ENCODE results near the gene TBC1D14.

Gene TBC1D14

GRCh38 chr4:7006411-7006810 is 96.8 kb downstream of the TBC1D14 start:
- TF ChIP-seq OSR1 (CRISPR knock-in tag; IDR thresholded peaks at IDR 0.05) (no peak), ISL1 (CRISPR knock-in tag; IDR thresholded peaks at IDR 0.05) (no peak), ESRRG (CRISPR knock-in tag; IDR thresholded peaks at IDR 0.05) (no peak), TSHZ2 (CRISPR knock-in tag; IDR thresholded peaks at IDR 0.05) (no peak), BACH2 (CRISPR knock-in tag; IDR thresholded peaks at IDR 0.05; ENCODE audit: borderline replicate concordance) (no peak), ZC3H10 (CRISPR knock-in tag; IDR thresholded peaks at IDR 0.05) (no peak), CSDC2 (CRISPR knock-in tag; IDR thresholded peaks at IDR 0.05) (no peak), TCF4 (CRISPR knock-in tag; IDR thresholded peaks at IDR 0.05; ENCODE audit: borderline replicate concordance) (no peak), PATZ1 (CRISPR knock-in tag; IDR thresholded peaks at IDR 0.05; ENCODE audit: borderline replicate concordance) (no peak), CREB5 (CRISPR knock-in tag; IDR thresholded peaks at IDR 0.05; ENCODE audit: low read depth) (no peak), CSRNP3 (CRISPR knock-in tag; IDR thresholded peaks at IDR 0.05) (no peak), ZFP30 (CRISPR knock-in tag; IDR thresholded peaks at IDR 0.05) (no peak), ZNF565 (CRISPR knock-in tag; conservative IDR thresholded peaks at IDR 0.05; ENCODE audit: low read depth) (no peak), SNAI2 (CRISPR knock-in tag; IDR thresholded peaks at IDR 0.05) (no peak), ZNF70 (CRISPR knock-in tag; IDR thresholded peaks at IDR 0.05) (no peak), ZFP3 (CRISPR knock-in tag; IDR thresholded peaks at IDR 0.05) (no peak)
- no peak for ATAC-seq

GRCh38 chr4:7007142-7007907 is 97.7 kb downstream of the TBC1D14 start:
- ATAC-seq = no peak
- no peak for TF ChIP-seq ARNTL (CRISPR knock-in tag; IDR thresholded peaks at IDR 0.05; ENCODE audit: borderline replicate concordance, low read depth)
- TF ChIP-seq SNAI2 (CRISPR knock-in tag; IDR thresholded peaks at IDR 0.05) = no peak
- no peak for TF ChIP-seq ZFP3 (CRISPR knock-in tag; IDR thresholded peaks at IDR 0.05)
- TF ChIP-seq ZNF8 (CRISPR knock-in tag; IDR thresholded peaks at IDR 0.05) = no peak
- no peak for TF ChIP-seq TSHZ2 (CRISPR knock-in tag; IDR thresholded peaks at IDR 0.05)
- TF ChIP-seq RARB (CRISPR knock-in tag; IDR thresholded peaks at IDR 0.05) = no peak
- TF ChIP-seq CSRNP3 (CRISPR knock-in tag; IDR thresholded peaks at IDR 0.05) = no peak
- TF ChIP-seq TCF4 (CRISPR knock-in tag; IDR thresholded peaks at IDR 0.05; ENCODE audit: borderline replicate concordance) = no peak
- TF ChIP-seq ZFP30 (CRISPR knock-in tag; IDR thresholded peaks at IDR 0.05) = no peak
- no peak for TF ChIP-seq BACH2 (CRISPR knock-in tag; IDR thresholded peaks at IDR 0.05; ENCODE audit: borderline replicate concordance)
- no peak for TF ChIP-seq ISL1 (CRISPR knock-in tag; IDR thresholded peaks at IDR 0.05)
- no peak for TF ChIP-seq PPARA (CRISPR knock-in tag; IDR thresholded peaks at IDR 0.05; ENCODE audit: borderline replicate concordance)
- no peak for TF ChIP-seq ZNF565 (CRISPR knock-in tag; conservative IDR thresholded peaks at IDR 0.05; ENCODE audit: low read depth)
- TF ChIP-seq CSDC2 (CRISPR knock-in tag; IDR thresholded peaks at IDR 0.05) = no peak
- no peak for TF ChIP-seq ZNF70 (CRISPR knock-in tag; IDR thresholded peaks at IDR 0.05)
- TF ChIP-seq PATZ1 (CRISPR knock-in tag; IDR thresholded peaks at IDR 0.05; ENCODE audit: borderline replicate concordance) = no peak
- no peak for TF ChIP-seq TOX (CRISPR knock-in tag; IDR thresholded peaks at IDR 0.05; ENCODE audit: borderline replicate concordance)
- no peak for TF ChIP-seq POU6F1 (CRISPR knock-in tag; IDR thresholded peaks at IDR 0.05; ENCODE audit: borderline replicate concordance, low read depth)
